Breast epithelium (tissue), 3 donors: Measurements from ENCODE around the gene EPHA4.

ENCODE experiments used
- POLR2AphosphoS5 ChIP-seq, 3 donors: sonication (generic); formaldehyde crosslinking; IDR thresholded peaks; one replicate each; pipeline ENCODE4 v1.6.1; 2017; ENCODE audit warnings: antibody characterized with exemption in 3 of 3
- TF ChIP-seq, protein P1 (sequence below), 3 donors: fragments of 450-650 bp; IDR thresholded peaks; one replicate each; pipeline ENCODE4 v1.5.1; 2016 to 2017; ENCODE audit warnings: antibody characterized with exemption in 3 of 3, mild to moderate bottlenecking in 3 of 3, moderate library complexity in 3 of 3

DNA sequence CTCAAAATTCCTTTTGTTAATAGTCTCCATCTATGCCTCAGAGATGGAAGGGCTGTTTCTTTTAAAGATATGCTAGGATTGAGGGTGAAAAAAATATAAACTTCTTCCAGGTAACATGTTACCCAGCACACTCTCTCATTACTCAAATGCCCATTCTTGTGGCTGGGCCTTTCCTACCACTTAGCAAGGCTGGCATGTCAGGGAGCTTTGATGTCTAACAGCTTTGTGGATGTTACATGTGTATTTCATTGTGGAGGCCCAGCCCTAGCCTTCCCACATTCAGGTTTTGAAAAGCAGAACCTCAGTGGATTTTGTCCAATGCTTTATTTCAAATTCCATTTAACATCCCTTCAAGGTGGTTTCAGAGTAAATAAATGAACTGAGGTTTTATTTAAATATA lies 191.4 kb downstream of the EPHA4 start:
- TF ChIP-seq, protein P1, sequence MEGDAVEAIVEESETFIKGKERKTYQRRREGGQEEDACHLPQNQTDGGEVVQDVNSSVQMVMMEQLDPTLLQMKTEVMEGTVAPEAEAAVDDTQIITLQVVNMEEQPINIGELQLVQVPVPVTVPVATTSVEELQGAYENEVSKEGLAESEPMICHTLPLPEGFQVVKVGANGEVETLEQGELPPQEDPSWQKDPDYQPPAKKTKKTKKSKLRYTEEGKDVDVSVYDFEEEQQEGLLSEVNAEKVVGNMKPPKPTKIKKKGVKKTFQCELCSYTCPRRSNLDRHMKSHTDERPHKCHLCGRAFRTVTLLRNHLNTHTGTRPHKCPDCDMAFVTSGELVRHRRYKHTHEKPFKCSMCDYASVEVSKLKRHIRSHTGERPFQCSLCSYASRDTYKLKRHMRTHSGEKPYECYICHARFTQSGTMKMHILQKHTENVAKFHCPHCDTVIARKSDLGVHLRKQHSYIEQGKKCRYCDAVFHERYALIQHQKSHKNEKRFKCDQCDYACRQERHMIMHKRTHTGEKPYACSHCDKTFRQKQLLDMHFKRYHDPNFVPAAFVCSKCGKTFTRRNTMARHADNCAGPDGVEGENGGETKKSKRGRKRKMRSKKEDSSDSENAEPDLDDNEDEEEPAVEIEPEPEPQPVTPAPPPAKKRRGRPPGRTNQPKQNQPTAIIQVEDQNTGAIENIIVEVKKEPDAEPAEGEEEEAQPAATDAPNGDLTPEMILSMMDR (IDR thresholded peaks at IDR 0.05): no peak
- TF ChIP-seq POLR2AphosphoS5 (IDR thresholded peaks at IDR 0.05): no peak
